Heart right ventricle (tissue), 16 donors: ENCODE data around the gene R3HDM2. TPM values are rescaled to one million over a fixed set of nuclear protein-coding genes. Genes with fewer than 3 reads are reported as not detected.
A peak's percentile ranks its signal among the peaks of the same experiment; 100 is the strongest.

ENCODE experiments used
- ATAC-seq, 8 donors: fragments of 200-7000 bp; cut with Tn5 transposase; one replicate each; pipeline ENCODE4 v1.9.1; 2020; ENCODE audit warnings: mild to moderate bottlenecking in 8 of 8, moderate library complexity in 8 of 8, moderate number of reproducible peaks in 1 of 8
- DNase-seq, 2 donors: peaks; one replicate each; pipeline ENCODE4 v3.0.0-alpha.2; 2020
- H3K27ac ChIP-seq, 10 donors: fragments of 200-600 bp; sonication (generic) in 2 of 10; one replicate each; pipeline versions ENCODE4 v1.5.0 to v1.8.0; 2020 to 2022; ENCODE audit warnings: mild to moderate bottlenecking in 3 of 10
- H3K27me3 ChIP-seq, 7 donors: fragments of 200-600 bp; one replicate each; pipeline ENCODE4 v1.8.0; 2021 to 2022; ENCODE audit warnings: mild to moderate bottlenecking in 2 of 7
- H3K36me3 ChIP-seq, 9 donors: fragments of 200-600 bp; sonication (generic) in 1 of 9; one replicate each; pipeline versions ENCODE4 v1.5.0 to v1.8.0; 2020 to 2022; ENCODE audit warnings: mild to moderate bottlenecking in 2 of 9
- H3K4me1 ChIP-seq, 9 donors: fragments of 200-600 bp; sonication (generic) in 1 of 9; one replicate each; pipeline versions ENCODE4 v1.5.0 to v1.8.0; 2020 to 2022; ENCODE audit warnings: mild to moderate bottlenecking in 4 of 9
- H3K4me3 ChIP-seq, 10 donors: fragments of 200-600 bp; sonication (generic) in 2 of 10; one replicate each; pipeline versions ENCODE4 v1.5.0 to v1.8.0; 2020 to 2022; ENCODE audit warnings: mild to moderate bottlenecking in 7 of 10, moderate library complexity in 2 of 10
- H3K9me3 ChIP-seq, 11 donors: fragments of 200-600 bp in 10 of 11; sonication (generic) in 2 of 11; one replicate each; pipeline versions ENCODE4 v1.5.0 to v1.8.0; 2013 to 2022; ENCODE audit warnings: mild to moderate bottlenecking in 2 of 11, control low read depth in 1 of 11, moderate library complexity in 1 of 11
- CTCF ChIP-seq, 9 donors: fragments of 200-600 bp; sonication (generic) in 2 of 9; IDR thresholded peaks; one replicate each; pipeline versions ENCODE4 v1.5.0 to v1.8.0; 2021 to 2022; ENCODE audit warnings: antibody characterized with exemption in 9 of 9, mild to moderate bottlenecking in 5 of 9, moderate library complexity in 1 of 9
- WGBS, 2 donors: extraction: QIAGEN DNeasy Blood & Tissue Kit; methylation state at CpG; one replicate each; pipeline ENCODE4 v1.1.7; 2013; ENCODE audit warnings: inconsistent platforms in 1 of 2; 5-methylcytosine and 5-hydroxymethylcytosine counted together
- intact Hi-C, 10 donors: fragments of 100-400 bp; cut with DNase I; formaldehyde crosslinking; loops; one replicate each; pipeline versions ENCODE4 v1.11.1 to v1.14.2; 2022
- polyA plus RNA-seq, 2 donors: library from polyadenylated mRNA; stranded (reverse); fragments of 200-250 nt; gene quantifications; one replicate each; pipeline ENCODE4 v1.2.3, GENCODE V29; 2013
- total RNA-seq, 10 donors: library from RNA; stranded (reverse); fragmentation: NEBNext Ultra II Directional in 3 of 10; extraction: Animal tissue kit (Norgen Biotek cat#: 25700) in 3 of 10; gene quantifications; one replicate each; pipeline versions ENCODE4 v1.2.1 to v1.2.4, GENCODE V29; 2021 to 2023
- donor health status: Arrhythmogenic right ventricular cardiomyopathy.
- donor health status: ischemic (EF 13 %, LVEDD 7.1; RV severe dilation, severe dysfunction).
- donor health status: healthy with polysubstance abuse.
- donor health status: DM: no; HTN: yes; CAD: no.
- donor health status: DM: no; HTN: no; CAD: no.
- donor health status: ischemic (EF 25% LVEDD 6.9; RV normal size, moderate dysfunction).
- donor health status: ischemic (EF 25% LVEDD 5.7; RV mildly dilated, moderate dysfunction).
- donor health status: healthy.
- donor health status: DM: yes; HTN: yes; CAD: no.
- donor health status: Ischemic cardiomyopathy.
- donor health status: ischemic (EF 35%, LVEDD 5.7; RV mildly dilated, moderate dysfunction).
- donor health status: nonischemic (EF 11% LVEDD 7.7; RV severe dilation, severe dysfunction).
- donor health status: DM: yes; HTN: yes; CAD: no.
- donor health status: PGD.
- donor health status: ischemic (EF 29% LVEDD 5.4; RV normal size, mild dysfunction).
- donor health status: nonischemic (EF 23%, LVEDD 6.1; RV moderate dilation, normal function).

Gene R3HDM2
- total and polyA plus RNA-seq, 12 donors = 15.5 to 107 (median 73.9) TPM

GRCh38 chr12:57244312-57244696 is 186.5 kb downstream of the R3HDM2 start:
- Histone ChIP-seq H3K9me3 (no peaks in the 10 kb centered on the region), H3K36me3 (peaks cover 0 to 4% (median 0%) of the 10 kb centered on the region in 9 donors), H3K4me3 (no peak overlapping the region), H3K27me3 (peaks cover 5 to 53% (median 36%) of the 10 kb centered on the region in 7 donors), H3K27ac (no peak overlapping the region), H3K4me1 (peaks cover 27 to 55% (median 46%) of the 10 kb centered on the region in 9 donors)
- intact Hi-C loops = loop anchor here in 2 of 10 donors (5.0 kb wide), 2 partner anchors 37 to 117 kb away; partner anchors contain the start of gene LRP1 (in 1 of the 2)
- TF ChIP-seq CTCF (IDR thresholded peaks at IDR 0.05) = no peak
- WGBS, 2 donors = 70 to 72% methylated on average over 6 of the region's 6 CpGs
- DNase-seq = no peak
- no peak for ATAC-seq

GRCh38 chr12:57243521-57244311 is 187.1 kb downstream of the R3HDM2 start:
- Histone ChIP-seq H3K27me3 (peaks cover 5 to 57% (median 36%) of the 10 kb centered on the region in 7 donors), H3K4me3 (peak overlapping the region in 9 of 10 donors; percentile 34 to 51 (median 43)), H3K4me1 (peaks cover 30 to 58% (median 50%) of the 10 kb centered on the region in 9 donors), H3K27ac (no peak overlapping the region), H3K9me3 (no peaks in the 10 kb centered on the region), H3K36me3 (peaks cover 0 to 4% (median 0%) of the 10 kb centered on the region in 9 donors)
- ATAC-seq = peak in 7 of 8 donors; percentile 3 to 50 (median 29)
- intact Hi-C loops = loop anchor here in 2 of 10 donors (5.0 kb wide), 2 partner anchors 36 to 116 kb away; partner anchors contain the start of gene LRP1 (in 1 of the 2)
- WGBS, 2 donors = 13 to 14% methylated on average over 41 of the region's 41 CpGs
- DNase-seq = peak; percentile 78 to 82
- TF ChIP-seq CTCF (IDR thresholded peaks at IDR 0.05) = peak; percentile 70 to 88 (median 76)

- Histone ChIP-seq H3K36me3 (peaks cover 0 to 4% (median 0%) of the 10 kb centered on the region in 9 donors), H3K27ac (no peak overlapping the region), H3K4me1 (peaks cover 35 to 62% (median 58%) of the 10 kb centered on the region in 9 donors), H3K4me3 (peak overlapping the region in 9 of 10 donors; percentile 34 to 51 (median 43)), H3K9me3 (no peaks in the 10 kb centered on the region), H3K27me3 (peaks cover 5 to 66% (median 43%) of the 10 kb centered on the region in 7 donors)
- 2 to 4% methylated on average over 45 of the region's 45 CpGs for WGBS, 2 donors
- TF ChIP-seq CTCF (IDR thresholded peaks at IDR 0.05) = peak; percentile 31 to 72 (median 61)
- intact Hi-C loops = loop anchor here in 2 of 10 donors (5.0 kb wide), 2 partner anchors 36 to 116 kb away; partner anchors contain the start of gene LRP1 (in 1 of the 2)
- ATAC-seq (peak in 4 of 8 donors; percentile 2 to 13 (median 10)), DNase-seq (peak; percentile 46 to 66)
Observed at GRCh38 chr12:57242691-57243454, 188.0 kb downstream of the R3HDM2 start.

- 3 to 5% methylated on average over 18 of the region's 18 CpGs for WGBS, 2 donors
- TF ChIP-seq CTCF (IDR thresholded peaks at IDR 0.05) = no peak
- Histone ChIP-seq H3K27me3 (peaks cover 5 to 72% (median 49%) of the 10 kb centered on the region in 7 donors), H3K27ac (no peak overlapping the region), H3K9me3 (no peaks in the 10 kb centered on the region), H3K36me3 (peaks cover 0 to 4% (median 0%) of the 10 kb centered on the region in 9 donors), H3K4me3 (peak overlapping the region in 8 of 10 donors; percentile 34 to 51 (median 42)), H3K4me1 (peaks cover 35 to 68% (median 62%) of the 10 kb centered on the region in 9 donors)
- peak in 3 of 8 donors; percentile 2 to 27 (median 13) for ATAC-seq
- peak; percentile 47 to 62 for DNase-seq
- intact Hi-C loops = loop anchor here in 2 of 10 donors (5.0 kb wide), 2 partner anchors 35 to 115 kb away; partner anchors contain the start of gene LRP1 (in 1 of the 2)
Observed at GRCh38 chr12:57242329-57242690, 188.5 kb downstream of the R3HDM2 start.
